Non-pigmented ciliary epithelial cell (primary cell): ENCODE results near the gene HPGDS.
"Not testable (repeated sequence)": the region's sequence is repeated elsewhere in the genome, so short reads cannot be mapped to it uniquely, and the experiment has no call there.

Experiments
- DNase-seq: peaks from one replicate; pipeline ENCODE4 v3.0.0-alpha.2; 2010; ENCODE audit warnings: low read depth

The HPGDS gene

GRCh38 chr4:94325835-94326234, 16.8 kb downstream of the HPGDS start:
- no peak for DNase-seq

- not testable (repeated sequence) for DNase-seq
These were observed 22.7 kb downstream of the HPGDS start for GRCh38 chr4:94319927-94320326.

DNA sequence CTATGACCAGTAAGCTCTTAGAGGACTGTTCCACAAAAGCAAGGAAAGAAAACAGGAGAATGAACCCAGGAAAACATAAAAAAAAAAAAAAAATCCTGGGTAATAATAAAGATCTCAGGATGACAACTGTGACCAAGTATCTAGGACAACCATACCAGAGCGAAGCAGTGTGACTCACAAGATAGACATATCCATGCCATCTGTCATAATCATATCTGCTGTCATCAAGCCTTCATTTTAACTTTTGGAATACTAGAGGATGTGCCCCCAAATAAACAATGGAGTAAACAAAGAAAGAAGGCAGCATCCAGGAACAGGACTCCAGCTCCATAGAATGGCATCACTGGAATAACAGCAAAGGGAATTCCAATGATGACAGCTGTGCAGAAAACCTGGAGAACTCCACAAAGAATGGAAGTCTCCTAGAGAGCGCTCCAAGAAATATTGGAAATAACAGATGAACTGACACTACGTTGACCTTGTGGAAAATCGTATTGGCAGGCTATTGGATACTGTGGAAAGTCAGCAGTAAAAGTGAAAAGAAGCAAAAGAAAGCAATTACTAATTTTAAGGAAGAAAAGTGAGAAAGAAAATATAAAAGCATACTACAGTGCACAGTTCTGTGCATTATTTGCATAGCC, 35.3 kb downstream of the HPGDS start:
- DNase-seq = no peak

- DNase-seq = no peak
These were observed 35.9 kb downstream of the HPGDS start for GRCh38 chr4:94306713-94307112.

DNA sequence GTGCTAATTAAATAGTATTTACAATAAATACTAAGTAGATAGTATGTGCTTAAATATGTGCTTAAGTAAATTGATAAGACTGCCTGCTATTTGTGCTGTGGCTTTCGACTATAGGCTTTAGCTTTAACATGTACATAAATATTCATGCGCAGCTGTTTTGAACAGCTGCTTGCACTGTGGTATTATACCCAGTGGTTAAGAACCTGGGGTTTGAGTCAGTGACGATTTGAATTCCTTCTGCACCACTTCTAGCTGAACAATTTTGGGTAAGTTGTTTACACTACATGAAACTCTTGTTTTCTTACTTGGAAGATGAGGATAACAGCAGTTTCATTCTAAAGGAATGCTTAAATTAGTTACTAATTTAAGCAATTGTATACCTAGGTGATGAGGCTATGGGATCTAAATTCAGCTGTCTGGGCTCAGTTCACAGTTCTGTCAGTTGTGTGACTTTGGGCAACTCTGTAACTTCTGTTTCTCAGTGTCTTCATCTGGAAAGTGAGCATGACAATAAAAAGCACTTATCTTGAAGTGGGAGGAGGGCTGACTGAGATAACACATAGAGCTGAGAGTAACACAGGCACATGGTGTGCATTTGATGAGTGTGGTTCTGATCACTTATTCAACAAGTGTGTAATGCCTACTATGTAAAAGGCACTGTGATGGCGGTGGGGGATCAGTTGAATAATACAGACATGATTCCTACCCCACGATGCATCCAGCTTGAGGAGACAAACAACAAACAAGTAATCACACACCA, 37.0 kb downstream of the HPGDS start:
- no peak for DNase-seq

DNA sequence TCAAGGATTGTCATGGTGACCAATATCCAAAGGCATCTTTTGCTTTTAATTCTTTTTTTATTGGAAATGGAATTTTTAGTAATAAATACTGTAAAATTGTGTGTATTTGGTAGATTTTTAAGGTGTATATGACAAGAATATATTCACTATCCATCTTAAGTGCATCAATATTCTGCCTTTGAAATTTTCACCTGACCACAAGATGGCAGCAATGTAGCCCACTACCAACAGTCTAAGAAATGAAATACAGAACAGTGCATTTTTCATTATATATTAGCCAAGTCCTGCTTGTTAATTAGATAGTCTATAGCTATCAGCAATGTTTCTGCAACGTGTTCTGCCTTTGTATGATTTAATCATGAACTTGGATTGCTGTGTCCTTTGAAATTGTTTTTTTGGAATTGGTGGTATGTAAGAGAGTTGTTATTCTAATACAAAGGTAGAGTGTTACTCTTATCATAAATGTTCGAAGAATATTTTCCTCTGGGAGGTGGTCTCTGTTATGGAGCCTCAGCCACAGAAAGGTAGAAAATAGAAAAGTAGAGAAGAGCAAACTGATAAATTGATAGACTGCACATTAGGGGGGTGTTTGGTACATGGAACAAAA, 38.2 kb downstream of the HPGDS start:
- no peak for DNase-seq

GRCh38 chr4:94302191-94302590, 40.4 kb downstream of the HPGDS start:
- no peak for DNase-seq

- no peak for DNase-seq
These were observed 43.8 kb downstream of the HPGDS start for GRCh38 chr4:94298725-94299252.

DNA sequence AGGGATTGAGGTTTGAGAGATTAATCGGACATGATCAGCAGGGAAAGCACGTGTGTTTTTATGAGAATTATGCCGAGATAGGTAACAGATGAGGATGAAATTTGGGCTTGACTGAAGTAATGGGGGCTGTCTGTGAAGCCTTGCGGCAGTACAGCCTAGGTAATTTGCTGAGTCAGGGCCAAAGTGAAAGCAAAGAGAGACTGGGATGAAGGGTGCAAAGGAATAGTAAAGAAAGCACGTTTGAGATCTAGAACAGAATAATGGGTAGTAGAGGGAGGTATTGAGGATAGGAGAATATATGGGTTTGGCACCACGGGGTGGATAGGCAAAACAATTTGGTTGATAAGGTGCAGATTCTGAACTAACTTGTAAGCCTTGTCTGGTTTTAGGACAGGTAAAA, 47.2 kb downstream of the HPGDS start:
- not testable (repeated sequence) for DNase-seq

DNA sequence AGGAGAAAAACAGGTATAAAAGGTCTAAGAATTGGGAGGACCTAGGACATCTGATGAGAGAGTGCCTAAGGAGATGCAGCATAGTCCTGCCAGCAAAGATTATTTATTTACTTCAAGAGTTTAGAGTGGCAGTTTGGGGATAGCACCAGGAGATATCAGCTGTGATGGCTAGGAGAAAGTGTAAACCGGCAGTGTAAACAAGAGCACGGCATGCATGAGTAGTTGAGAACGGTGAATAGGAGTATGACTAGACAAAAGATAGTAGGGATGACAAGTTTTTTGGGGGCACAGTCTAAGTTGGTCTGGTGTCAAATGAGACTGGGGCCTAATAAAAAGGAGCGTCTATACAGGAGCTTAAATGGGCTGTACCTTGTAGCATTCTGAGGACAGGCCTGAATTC, 48.7 kb downstream of the HPGDS start:
- DNase-seq = not testable (repeated sequence)

DNA sequence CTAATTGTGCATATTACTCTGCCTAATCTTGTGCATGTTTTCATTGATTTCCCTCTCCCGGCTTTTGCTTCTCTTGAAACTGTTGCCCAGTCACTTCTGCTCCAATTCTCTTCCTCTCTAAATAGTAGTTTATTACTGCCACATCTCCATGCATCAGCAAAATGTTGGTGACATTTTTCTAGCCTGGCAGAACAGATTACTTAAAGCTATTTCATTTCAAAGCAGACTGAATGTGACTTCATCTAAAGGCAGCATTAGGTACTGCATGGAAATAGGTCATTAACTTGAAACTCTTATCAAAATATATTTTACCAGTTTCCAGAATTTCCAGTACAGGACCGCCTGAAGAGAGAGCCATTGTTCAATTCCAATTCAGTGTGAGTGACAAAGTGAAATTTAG, 52.4 kb downstream of the HPGDS start:
- no peak for DNase-seq

DNA sequence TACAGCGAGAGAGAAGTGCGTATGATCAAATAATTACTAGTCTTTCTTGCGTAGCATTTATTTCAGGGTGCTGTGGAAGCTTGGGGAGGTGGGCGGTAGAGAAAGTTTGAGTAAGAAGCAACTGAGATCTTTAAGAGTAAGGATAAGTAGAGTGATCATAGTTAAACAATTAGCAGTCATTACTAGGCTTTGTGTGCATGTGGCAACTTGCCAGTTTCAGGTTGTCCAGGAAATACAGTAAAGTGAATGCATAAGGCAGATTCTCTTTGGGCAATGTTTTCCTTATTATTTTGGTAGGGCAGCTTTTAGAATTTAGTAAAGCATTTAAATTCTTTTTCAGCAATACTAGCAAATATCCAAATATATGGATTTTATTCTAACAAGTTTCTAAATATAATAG, 57.0 kb downstream of the HPGDS start:
- DNase-seq = no peak

GRCh38 chr4:94284889-94285288, 57.7 kb downstream of the HPGDS start:
- no peak for DNase-seq

GRCh38 chr4:94278781-94279180, 63.9 kb downstream of the HPGDS start:
- no peak for DNase-seq

DNA sequence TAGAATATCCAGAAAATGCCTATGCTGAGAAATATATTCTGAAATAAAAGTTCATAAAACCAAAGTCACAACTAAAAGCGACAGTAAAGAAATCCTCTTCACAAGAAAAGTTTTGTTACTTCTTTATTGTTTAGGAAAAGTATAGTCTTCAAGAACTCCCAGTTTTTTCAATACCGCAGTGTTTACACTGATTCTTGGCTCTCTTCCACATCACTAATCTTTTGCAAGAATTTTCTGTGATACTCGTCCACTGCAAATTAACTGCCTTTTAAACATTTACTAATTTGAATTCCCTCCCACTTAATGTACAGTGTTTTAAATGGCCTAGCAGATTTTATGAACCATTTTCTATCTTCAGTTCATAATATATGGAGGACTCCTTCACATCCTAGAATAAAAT, 65.1 kb downstream of the HPGDS start:
- no peak for DNase-seq

GRCh38 chr4:94276204-94276603, 66.4 kb downstream of the HPGDS start:
- no peak for DNase-seq

- peak; percentile 6 for DNase-seq
These were observed 67.7 kb downstream of the HPGDS start for GRCh38 chr4:94274912-94275311.

DNA sequence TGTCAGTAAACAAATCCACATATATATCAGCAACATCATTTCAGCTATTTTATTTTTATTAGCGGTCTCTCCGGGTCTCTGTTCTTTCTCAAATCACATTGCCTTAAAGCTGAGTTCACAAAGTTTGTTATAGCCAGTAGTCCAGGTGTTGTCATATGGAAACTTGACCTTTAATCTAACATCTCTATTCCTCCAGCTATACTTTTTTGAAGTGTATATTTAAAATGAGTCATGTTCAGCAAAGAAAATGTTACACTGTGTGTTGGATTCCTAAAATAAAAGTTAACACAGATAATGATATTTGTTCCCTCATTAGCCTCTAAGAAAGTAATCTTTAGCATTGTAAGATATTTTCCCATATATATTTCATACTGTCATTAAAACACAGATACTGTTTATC, 71.4 kb downstream of the HPGDS start:
- DNase-seq = no peak

- DNase-seq = no peak
These were observed 75.6 kb downstream of the HPGDS start for GRCh38 chr4:94267037-94267436.

GRCh38 chr4:94262163-94263016, 80.2 kb downstream of the HPGDS start:
- no peak for DNase-seq

- DNase-seq = no peak
These were observed 85.8 kb downstream of the HPGDS start for GRCh38 chr4:94256828-94257227.

DNA sequence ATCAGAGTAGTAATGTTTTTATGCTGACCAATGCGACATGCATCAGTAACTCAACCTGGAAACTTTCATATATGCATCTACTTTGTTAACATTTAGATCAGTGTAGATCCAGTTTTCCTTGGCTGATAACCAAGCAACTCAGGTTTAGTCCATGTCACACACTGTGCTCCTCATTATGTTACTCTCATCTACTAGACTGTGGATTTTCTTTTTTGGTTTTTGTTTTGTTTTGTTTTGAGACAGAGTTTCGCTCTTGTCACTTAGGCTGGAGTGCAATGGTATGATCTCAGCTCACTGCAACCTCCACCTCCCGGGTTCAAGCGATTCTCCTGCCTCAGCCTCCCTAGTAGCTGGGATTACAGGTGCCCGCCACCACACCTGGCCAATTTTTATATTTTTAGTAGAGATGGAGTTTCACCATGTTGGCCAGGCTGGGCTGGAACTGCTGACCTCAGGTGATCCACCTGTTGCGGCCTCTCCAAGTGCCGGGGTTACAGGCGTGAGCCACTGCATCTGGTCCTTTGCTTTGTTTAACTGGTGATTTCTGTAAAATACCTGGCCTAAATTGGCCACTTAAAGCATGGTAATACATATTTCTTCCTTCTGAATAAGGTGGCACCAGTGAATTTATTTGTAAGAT, 86.4 kb downstream of the HPGDS start:
- no peak for DNase-seq
